WERI-Rb-1 (cell line): ENCODE measurements around the gene RPL37A.

ENCODE experiments used
- DNase-seq: peaks from one replicate; pipeline ENCODE4 v3.0.0-alpha.2; 2020
- H3K27ac ChIP-seq: fragments of 250-450 bp; sonication (Bioruptor Pico); 2 replicates; pipeline ENCODE4 v1.5.1; 2020; ENCODE audit warnings: mild to moderate bottlenecking, moderate library complexity
- H3K27me3 ChIP-seq: fragments of 250-450 bp; sonication (Bioruptor Pico); 2 replicates; pipeline ENCODE4 v1.5.1; 2021; ENCODE audit warnings: mild to moderate bottlenecking, low read depth, moderate library complexity; ENCODE audit not compliant: insufficient read depth, severe bottlenecking
- H3K36me3 ChIP-seq: fragments of 250-450 bp; sonication (Bioruptor Pico); 2 replicates; pipeline ENCODE4 v1.5.1; 2020; ENCODE audit warnings: mild to moderate bottlenecking, moderate library complexity
- H3K4me3 ChIP-seq: 2 replicates; pipeline ENCODE4 v1.5.1; 2011; ENCODE audit warnings: low read depth, mild to moderate bottlenecking, control low read depth, low read length
- H3K9me3 ChIP-seq: fragments of 250-450 bp; sonication (Bioruptor Pico); 2 replicates; pipeline ENCODE4 v1.5.1; 2021; ENCODE audit warnings: mild to moderate bottlenecking, moderate library complexity; ENCODE audit not compliant: severe bottlenecking
- CTCF ChIP-seq: IDR thresholded peaks from 2 replicates; pipeline ENCODE4 v1.5.1; 2011; ENCODE audit warnings: low read depth, mild to moderate bottlenecking, control low read depth, inconsistent platforms, low read length

The RPL37A gene

GRCh38 chr2:216490061-216490460, 8.6 kb upstream of the RPL37A start:
- Histone ChIP-seq H3K4me3 (no peak overlapping the region), H3K9me3 (no peaks in the 10 kb centered on the region), H3K36me3 (no peaks in the 10 kb centered on the region), H3K27ac (no peak overlapping the region), H3K27me3 (no peaks in the 10 kb centered on the region)
- DNase-seq = no peak
- TF ChIP-seq CTCF = no peak

DNA sequence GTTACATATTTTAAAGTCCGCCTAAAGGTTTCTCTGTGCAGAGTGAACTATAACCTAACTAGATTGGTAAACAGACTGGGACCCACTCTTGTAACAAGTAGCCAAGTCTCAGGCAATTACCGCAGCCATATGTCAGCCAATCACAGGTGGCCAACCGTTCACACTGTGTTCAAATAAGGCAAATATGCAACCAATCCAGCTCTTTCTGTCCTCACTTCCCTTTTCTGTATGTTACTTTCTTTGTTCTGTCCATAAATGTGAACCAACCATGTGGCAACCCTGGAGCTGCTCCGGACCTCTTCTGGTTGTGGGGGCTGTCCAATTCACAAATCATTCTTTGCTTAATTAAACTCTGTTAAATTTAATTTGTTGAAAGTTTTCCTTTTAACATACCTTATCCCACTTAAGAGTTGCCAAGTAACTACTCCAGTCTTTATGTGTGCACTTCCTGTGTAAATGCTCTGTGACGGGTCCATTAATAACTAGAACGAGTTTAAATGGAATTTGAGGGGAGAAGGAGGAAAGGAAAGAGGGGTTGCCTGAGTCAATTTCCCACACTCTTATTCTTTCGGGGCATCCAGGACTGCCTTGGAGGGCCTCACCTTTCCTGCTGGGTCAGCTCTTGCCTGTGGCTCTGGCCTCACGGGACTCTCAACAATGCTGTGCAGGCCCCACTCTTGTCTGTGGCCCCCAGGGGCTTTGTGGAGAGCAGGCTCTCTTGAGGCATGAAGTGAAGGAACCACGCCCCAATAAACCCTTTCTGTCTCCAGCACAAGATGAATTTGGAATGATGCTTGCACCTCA, 6.6 kb upstream of the RPL37A start:
- DNase-seq = no peak
- no peaks in the 10 kb centered on the region for H3K36me3 ChIP-seq
- H3K9me3 ChIP-seq = no peaks in the 10 kb centered on the region
- no peak overlapping the region for H3K4me3 ChIP-seq
- H3K27ac ChIP-seq = no peak overlapping the region
- H3K27me3 ChIP-seq = no peaks in the 10 kb centered on the region
- no peak for TF ChIP-seq CTCF

DNA sequence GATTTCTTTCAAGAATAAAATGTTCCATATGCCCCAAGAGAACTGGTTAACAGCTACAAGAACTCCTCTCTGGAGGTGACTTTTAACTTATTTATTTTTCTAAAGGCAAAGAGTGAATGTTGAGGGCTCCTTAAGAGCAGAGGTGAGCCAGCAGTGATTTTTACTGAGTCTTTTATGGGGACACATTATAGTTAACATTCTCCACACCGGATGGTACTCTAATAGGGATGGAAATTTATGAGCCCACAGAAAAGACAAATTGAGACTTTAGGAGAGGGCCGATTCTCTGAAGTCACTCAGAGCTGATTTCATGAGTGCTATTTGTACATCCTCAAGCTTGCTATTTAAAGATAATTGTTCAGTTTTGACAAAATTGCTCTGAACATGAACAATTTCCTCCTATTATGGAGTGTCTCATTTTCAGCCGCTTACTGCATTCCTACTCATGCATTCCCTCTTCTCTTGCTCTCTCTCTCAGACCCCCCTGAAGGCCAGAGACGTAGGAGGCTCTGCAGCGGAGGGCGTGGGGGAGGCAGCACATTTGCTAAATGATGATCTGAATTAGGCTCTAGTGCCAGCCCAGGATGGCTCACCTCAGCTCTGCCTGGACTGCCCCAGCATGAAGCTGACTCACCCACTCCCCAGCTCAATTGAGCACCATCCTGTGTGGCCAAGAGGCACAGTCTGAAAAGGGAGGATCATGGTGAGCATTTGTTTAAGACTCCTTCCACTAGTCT, 5.9 kb upstream of the RPL37A start:
- Histone ChIP-seq H3K36me3 (no peaks in the 10 kb centered on the region), H3K4me3 (no peak overlapping the region), H3K9me3 (no peaks in the 10 kb centered on the region), H3K27ac (no peak overlapping the region), H3K27me3 (no peaks in the 10 kb centered on the region)
- DNase-seq = no peak
- no peak for TF ChIP-seq CTCF

DNA sequence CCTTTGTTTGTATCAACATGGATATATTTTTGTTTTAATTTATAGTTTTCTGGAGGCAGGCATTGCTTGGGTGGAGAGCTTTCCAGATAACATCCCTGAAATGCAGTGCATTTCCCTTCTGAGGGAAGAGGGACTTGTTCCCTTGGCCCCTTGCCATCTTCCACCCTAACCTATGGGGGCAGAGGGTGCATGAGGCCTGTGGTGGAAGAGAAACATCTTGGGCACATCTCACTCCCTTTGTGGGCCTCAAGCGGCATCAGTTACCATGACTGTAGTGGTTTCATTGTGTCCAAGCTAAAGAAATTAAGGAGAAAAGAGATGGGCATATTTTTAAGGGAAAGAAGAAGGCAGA, 5.3 kb upstream of the RPL37A start:
- no peak for DNase-seq
- no peak for TF ChIP-seq CTCF
- Histone ChIP-seq H3K4me3 (no peak overlapping the region), H3K36me3 (no peaks in the 10 kb centered on the region), H3K27ac (no peak overlapping the region), H3K9me3 (no peaks in the 10 kb centered on the region), H3K27me3 (no peaks in the 10 kb centered on the region)

GRCh38 chr2:216495656-216496055, 3.0 kb upstream of the RPL37A start:
- H3K27me3 ChIP-seq = no peaks in the 10 kb centered on the region
- no peak overlapping the region for H3K27ac ChIP-seq
- TF ChIP-seq CTCF = no peak
- H3K9me3 ChIP-seq = no peaks in the 10 kb centered on the region
- peaks cover 19% of the 10 kb centered on the region for H3K36me3 ChIP-seq
- H3K4me3 ChIP-seq = no peak overlapping the region
- DNase-seq = no peak
